22Rv1 (cell line): ENCODE results near the gene PIGBOS1.
"Not testable (repeated sequence)": the region's sequence is repeated elsewhere in the genome, so short reads cannot be mapped to it uniquely, and the experiment has no call there.

Source experiments
- H3K27ac ChIP-seq: fragments of 450-650 bp; 2 replicates; pipeline ENCODE4 v1.5.1; 2017
- ZFX ChIP-seq: fragments of 450-650 bp; IDR thresholded peaks from 2 replicates; pipeline ENCODE4 v1.6.1; 2017; ENCODE audit warnings: antibody characterized with exemption, borderline replicate concordance
- TF ChIP-seq, protein P1 (sequence below): fragments of 450-650 bp; IDR thresholded peaks from 2 replicates; pipeline ENCODE4 v1.5.1; 2017; ENCODE audit warnings: mild to moderate bottlenecking

The PIGBOS1 gene

DNA sequence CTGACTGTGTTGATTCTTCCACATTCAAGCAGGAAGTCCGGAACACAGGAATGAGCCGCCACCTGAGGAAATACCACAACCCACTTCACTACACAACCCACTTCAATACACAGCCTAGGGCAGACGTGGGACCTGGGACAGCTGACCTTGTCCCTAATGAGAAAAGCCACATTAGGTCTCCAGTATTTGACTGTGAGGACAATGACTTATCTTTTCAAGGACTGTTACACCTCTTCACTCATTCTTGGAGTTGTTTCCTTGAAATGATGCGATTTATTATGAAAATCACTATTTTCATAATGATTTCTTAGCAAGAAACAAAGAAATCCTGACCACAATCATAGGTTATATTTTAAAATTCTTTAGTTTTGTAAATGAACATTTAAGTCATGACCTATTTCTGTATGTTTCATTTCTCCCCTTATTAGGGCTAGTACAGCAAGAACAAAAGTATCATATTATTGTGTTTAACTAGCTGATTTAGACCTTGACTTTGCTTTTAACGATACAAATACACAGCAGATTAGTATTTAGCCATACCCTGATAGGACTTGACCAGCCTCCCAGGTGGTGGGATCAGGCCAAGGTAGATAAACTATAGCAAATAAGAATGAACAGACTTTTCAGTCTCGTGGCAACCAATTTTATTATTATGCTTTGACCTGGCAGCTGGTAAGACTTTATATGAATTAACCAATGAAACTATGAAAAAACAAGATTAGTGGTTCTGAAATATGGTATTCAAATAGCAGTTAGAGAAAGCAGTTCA, 35.4 kb downstream of the PIGBOS1 start:
- no peak overlapping the region for H3K27ac ChIP-seq
- TF ChIP-seq ZFX = no peak
- TF ChIP-seq, protein P1, sequence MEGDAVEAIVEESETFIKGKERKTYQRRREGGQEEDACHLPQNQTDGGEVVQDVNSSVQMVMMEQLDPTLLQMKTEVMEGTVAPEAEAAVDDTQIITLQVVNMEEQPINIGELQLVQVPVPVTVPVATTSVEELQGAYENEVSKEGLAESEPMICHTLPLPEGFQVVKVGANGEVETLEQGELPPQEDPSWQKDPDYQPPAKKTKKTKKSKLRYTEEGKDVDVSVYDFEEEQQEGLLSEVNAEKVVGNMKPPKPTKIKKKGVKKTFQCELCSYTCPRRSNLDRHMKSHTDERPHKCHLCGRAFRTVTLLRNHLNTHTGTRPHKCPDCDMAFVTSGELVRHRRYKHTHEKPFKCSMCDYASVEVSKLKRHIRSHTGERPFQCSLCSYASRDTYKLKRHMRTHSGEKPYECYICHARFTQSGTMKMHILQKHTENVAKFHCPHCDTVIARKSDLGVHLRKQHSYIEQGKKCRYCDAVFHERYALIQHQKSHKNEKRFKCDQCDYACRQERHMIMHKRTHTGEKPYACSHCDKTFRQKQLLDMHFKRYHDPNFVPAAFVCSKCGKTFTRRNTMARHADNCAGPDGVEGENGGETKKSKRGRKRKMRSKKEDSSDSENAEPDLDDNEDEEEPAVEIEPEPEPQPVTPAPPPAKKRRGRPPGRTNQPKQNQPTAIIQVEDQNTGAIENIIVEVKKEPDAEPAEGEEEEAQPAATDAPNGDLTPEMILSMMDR = no peak

DNA sequence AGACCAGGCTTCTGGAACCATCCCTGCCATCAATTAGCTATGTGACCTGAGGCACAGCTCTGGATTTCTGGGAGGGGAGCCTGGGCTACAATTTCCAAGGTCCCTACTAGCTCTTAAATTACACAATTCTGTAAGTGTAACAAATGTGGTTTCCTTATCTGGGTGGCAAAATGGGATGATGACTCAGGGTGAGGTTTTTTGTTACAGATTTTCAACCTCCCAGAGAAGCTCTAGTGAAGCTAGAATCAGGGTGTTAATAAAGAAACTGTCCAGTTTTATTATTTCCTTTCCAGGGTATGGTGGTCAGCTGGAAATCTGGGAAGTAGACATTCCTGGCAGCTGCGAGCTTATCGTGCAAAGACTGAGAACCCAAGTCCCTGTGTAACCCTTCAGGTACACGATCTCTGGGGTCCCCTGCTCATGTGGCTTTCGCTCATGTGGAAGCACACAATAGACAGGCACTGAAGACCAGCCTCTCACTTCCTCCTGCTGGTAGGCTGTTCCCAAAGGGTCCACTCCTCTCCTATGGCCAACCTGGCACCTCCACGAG, 36.6 kb downstream of the PIGBOS1 start:
- no peak overlapping the region for H3K27ac ChIP-seq
- TF ChIP-seq, protein P1 = no peak
- no peak for TF ChIP-seq ZFX

DNA sequence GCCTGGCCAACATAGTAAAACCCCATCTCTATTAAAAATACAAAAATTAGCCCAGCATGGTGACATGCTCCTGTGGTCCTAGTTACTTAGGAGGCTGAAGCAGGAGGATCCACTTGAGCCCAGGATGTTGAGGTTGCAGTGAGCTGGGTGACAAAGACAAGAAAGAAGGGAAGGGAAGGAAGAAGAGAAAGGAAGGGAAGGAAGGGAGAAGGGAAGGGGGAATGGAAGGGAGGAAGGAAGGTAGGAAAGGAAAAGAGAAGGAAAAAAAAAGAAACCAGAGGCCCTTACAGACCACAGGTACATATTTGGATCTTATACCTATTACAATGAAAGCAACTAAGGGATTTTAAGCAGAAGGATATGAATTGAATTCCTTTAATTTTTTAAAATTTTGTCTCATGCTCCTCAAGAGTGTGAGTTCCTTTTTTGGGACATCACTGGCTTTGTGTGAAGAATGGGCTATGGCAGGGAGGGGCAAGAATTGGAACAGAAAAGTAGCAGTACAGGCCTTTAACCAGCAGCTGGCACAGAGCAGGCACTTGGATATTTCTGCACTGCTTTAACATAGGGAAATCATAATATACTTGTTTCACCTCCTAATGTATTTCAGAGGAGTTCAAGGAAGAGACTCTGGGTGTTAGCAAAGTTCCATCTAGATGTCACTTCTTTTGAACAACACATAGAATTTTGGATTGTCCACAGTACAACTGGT, 37.2 kb downstream of the PIGBOS1 start:
- H3K27ac ChIP-seq = no peak overlapping the region

DNA sequence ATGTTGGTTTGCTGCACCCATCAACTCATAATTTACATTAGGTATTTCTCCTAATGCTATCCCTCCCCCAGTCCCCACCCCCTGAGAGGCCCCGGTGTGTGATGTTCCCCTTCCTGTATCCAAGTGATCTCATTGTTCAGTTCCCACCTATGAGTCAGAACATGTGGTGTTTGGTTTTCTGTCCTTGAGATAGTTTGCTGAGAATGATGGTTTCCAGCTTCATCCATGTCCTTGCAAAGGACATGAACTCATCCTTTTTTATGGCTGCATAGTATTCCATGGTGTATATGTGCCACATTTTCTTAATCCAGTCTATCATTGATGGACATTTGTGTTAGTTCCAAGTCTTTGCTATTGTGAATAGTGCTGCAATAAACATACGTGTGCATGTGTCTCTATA, 38.3 kb downstream of the PIGBOS1 start:
- not testable (repeated sequence) for H3K27ac ChIP-seq

More for the DNA sequence above, 37.2 kb downstream of the PIGBOS1 start:
- TF ChIP-seq ZFX = no peak
- TF ChIP-seq, protein P1 = no peak

DNA sequence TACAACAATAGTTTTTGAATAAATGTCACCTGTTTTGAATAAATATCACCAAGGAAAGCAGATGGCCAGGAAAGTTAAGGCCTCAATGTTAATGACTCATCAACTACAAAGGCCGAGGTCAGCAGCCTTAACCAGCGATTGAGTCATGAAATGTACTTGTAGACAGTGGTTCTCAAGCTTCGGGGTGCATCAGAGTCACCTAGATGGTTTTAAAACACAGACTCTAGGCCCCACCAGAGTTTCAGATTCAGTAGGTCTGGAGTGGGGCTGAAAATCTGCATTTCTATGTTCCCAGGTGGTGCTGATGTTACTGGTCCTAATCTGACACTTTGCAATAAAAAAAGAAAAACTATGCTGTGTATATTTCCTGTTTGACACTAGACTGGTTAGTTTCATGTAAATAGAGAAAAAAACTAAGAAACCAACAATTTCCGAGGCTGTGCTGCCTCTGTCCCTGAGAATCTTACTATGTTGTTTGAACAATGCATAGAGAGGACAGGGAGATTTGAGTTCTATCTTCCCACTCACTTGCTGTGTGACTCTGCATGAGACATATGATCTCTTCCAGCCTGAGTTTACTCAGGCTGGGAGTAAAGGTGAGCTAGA, 39.1 kb downstream of the PIGBOS1 start:
- no peak overlapping the region for H3K27ac ChIP-seq
- TF ChIP-seq ZFX = no peak
- TF ChIP-seq, protein P1 = no peak

DNA sequence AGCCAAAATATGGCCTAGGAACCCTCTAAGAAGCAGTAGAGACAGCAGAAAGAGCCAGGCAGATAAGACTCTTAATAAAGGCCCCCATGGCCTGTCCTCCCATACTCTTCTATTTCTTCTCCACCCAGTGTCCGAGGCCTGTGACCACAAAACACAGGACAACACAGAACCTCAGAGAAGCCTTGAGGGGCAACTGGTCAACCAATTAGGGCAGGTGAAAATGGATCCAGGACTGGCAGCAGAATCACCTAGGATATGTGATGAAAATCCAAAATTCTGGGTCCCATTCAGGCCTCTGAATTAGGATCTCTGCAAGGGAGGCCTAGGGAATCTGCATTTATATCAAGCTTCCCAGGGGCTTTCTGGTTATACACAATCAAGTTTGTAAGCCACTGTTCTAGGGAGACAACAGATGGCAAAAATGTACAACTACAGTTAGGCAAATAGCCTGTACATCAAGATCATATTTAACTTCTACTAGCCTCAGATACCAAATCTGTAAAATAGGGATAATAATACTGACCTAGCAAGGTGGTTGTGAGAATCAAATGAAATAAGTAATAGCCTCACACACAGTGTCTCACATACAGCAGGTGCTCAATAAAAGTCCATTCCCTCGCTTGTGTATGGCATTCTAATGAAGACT, 39.7 kb downstream of the PIGBOS1 start:
- no peak for TF ChIP-seq ZFX
- TF ChIP-seq, protein P1 = no peak
- no peak overlapping the region for H3K27ac ChIP-seq

DNA sequence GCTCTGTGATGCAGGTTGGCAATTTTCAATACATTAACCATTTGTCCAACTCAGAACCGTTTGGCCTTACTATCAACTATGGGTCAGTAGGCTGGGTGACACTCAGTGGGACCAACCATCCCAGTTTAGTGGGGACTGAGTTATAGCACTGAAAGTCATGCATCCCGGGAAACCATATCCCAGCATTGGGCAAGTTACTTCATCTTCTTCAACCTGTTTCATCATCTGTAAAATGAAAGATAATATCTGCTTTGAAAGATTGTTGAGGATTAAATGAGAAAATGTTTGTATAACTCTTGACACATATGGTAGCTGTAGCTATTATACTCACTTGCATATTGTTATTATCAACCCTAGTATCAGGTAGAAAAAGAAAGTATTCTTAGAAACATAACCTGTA, 41.2 kb downstream of the PIGBOS1 start:
- TF ChIP-seq, protein P1 = no peak
- no peak for TF ChIP-seq ZFX
- no peak overlapping the region for H3K27ac ChIP-seq
